Adrenal gland (tissue), 5 donors: ENCODE data around the gene ARHGEF11.

Experiments used
- CTCF ChIP-seq, 6 experiments: fragments of 450-650 bp in 4 of 6; fragments of 200-600 bp in 2 of 6; sonication (generic) in 1 of 6; IDR thresholded peaks; 1 replicate in 5 of 6; 2 replicates in 1 of 6; pipeline versions ENCODE4 v1.5.1 to v1.8.0; 2016 to 2021; ENCODE audit warnings: antibody characterized with exemption in 6 of 6, mild to moderate bottlenecking in 2 of 6, moderate library complexity in 1 of 6
- POLR2A ChIP-seq, 2 donors: fragments of 450-650 bp; IDR thresholded peaks; one replicate each; pipeline ENCODE4 v1.6.1; 2017; ENCODE audit warnings: antibody characterized with exemption in 2 of 2, mild to moderate bottlenecking in 2 of 2, moderate library complexity in 1 of 2
- donor health status: DM: no; HTN: no; CAD: no.

- TF ChIP-seq CTCF (IDR thresholded peaks at IDR 0.05) (no peak), POLR2A (IDR thresholded peaks at IDR 0.05) (no peak)
These were observed 101.8 kb downstream of the ARHGEF11 start for GRCh38 chr1:156943756-156944155.
